ENCODE results near the gene SERPINA6. TPM values are rescaled to one million over a fixed set of nuclear protein-coding genes. Genes with fewer than 3 reads are reported as not detected.

Gene SERPINA6
- total RNA-seq, 1 donor from 2014 or later = not detected

GRCh38 chr14:94337274-94337673 is 14.1 kb upstream of the SERPINA6 start:
- no peaks in the 10 kb centered on the region for H3K36me3 Mint-ChIP-seq (ENCODE audit: low read depth, unreplicated experiment)
- no peak overlapping the region for H2AFZ ChIP-seq (ENCODE audit: low read depth, low read length)
- FAIRE-seq = peak; percentile 58
- H3K27ac Mint-ChIP-seq (ENCODE audit: unreplicated experiment) = no peak overlapping the region
- no peak for DNase-seq (ENCODE audit: low read depth)
- H4K20me1 ChIP-seq (ENCODE audit: insufficient read depth, low read length) = no peaks in the 10 kb centered on the region
- H3K27me3 Mint-ChIP-seq (ENCODE audit: low read depth, unreplicated experiment) = no peaks in the 10 kb centered on the region
- H3K79me2 ChIP-seq (ENCODE audit: insufficient read depth, low read length) = no peaks in the 10 kb centered on the region
- no peak for TF ChIP-seq CTCF (IDR thresholded peaks at IDR 0.05; ENCODE audit: insufficient read depth, low read depth, low read length)
- no peaks in the 10 kb centered on the region for H3K27me3 ChIP-seq (ENCODE audit: insufficient read depth, low read length)
- peaks cover 13% of the 10 kb centered on the region for H3K4me1 Mint-ChIP-seq (ENCODE audit: low read depth, unreplicated experiment)
- H3K4me3 ChIP-seq (ENCODE audit: insufficient read depth, low read depth, low read length) = no peak overlapping the region
- H3K9me3 ChIP-seq (ENCODE audit: insufficient read depth, low read depth, low read length) = no peaks in the 10 kb centered on the region
- no peak overlapping the region for H3K4me2 ChIP-seq (ENCODE audit: low read length)
- no peaks in the 10 kb centered on the region for H3K36me3 ChIP-seq (ENCODE audit: insufficient read depth, low read length)
- H3K9ac ChIP-seq (ENCODE audit: low read length) = no peak overlapping the region
- H3K4me3 Mint-ChIP-seq (ENCODE audit: unreplicated experiment) = no peak overlapping the region
- peaks cover 8% of the 10 kb centered on the region for H3K4me1 ChIP-seq (ENCODE audit: insufficient read depth, low read length)
- no peaks in the 10 kb centered on the region for H3K9me3 Mint-ChIP-seq (ENCODE audit: unreplicated experiment)
- H3K27ac ChIP-seq (ENCODE audit: low read depth, low read length) = no peak overlapping the region

DNA sequence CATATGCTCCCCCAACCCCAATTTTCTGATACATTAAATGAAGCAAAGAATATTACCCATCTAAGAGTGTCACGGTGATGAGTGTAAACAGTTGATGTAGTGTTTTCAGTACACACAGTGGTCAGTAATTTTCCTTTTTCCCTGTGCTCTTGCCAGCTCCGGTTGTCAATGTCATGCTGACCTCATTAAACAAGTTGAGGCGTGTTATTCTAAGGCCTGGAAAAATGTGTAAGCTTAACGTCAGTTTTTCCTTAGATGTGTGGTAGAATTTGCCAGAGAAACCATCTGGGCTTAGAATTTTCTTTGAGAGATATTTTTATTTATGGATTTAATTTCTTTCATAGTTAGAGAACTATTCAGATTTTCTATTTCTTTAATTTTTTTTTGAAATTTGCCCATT is 11.7 kb upstream of the SERPINA6 start:
- Histone ChIP-seq H2AFZ (ENCODE audit: low read depth, low read length) (no peak overlapping the region), H3K79me2 (ENCODE audit: insufficient read depth, low read length) (no peaks in the 10 kb centered on the region), H3K36me3 (ENCODE audit: insufficient read depth, low read length) (no peaks in the 10 kb centered on the region), H3K27ac (ENCODE audit: low read depth, low read length) (no peak overlapping the region), H3K4me2 (ENCODE audit: low read length) (no peak overlapping the region), H3K9me3 (ENCODE audit: insufficient read depth, low read depth, low read length) (no peaks in the 10 kb centered on the region), H4K20me1 (ENCODE audit: insufficient read depth, low read length) (no peaks in the 10 kb centered on the region), H3K27me3 (ENCODE audit: insufficient read depth, low read length) (no peaks in the 10 kb centered on the region), H3K9ac (ENCODE audit: low read length) (no peak overlapping the region), H3K4me1 (ENCODE audit: insufficient read depth, low read length) (no peaks in the 10 kb centered on the region), H3K4me3 (ENCODE audit: insufficient read depth, low read depth, low read length) (no peak overlapping the region)
- TF ChIP-seq CTCF (IDR thresholded peaks at IDR 0.05; ENCODE audit: insufficient read depth, low read depth, low read length) (no peak), EZH2 (IDR thresholded peaks at IDR 0.05; ENCODE audit: insufficient read depth, low read length) (no peak)
- Mint-ChIP-seq H3K27ac (ENCODE audit: unreplicated experiment) (peak overlapping the region; percentile 42), H3K9me3 (ENCODE audit: unreplicated experiment) (no peaks in the 10 kb centered on the region), H3K36me3 (ENCODE audit: low read depth, unreplicated experiment) (no peaks in the 10 kb centered on the region), H3K27me3 (ENCODE audit: low read depth, unreplicated experiment) (peaks cover 4% of the 10 kb centered on the region), H3K4me1 (ENCODE audit: low read depth, unreplicated experiment) (peaks cover 6% of the 10 kb centered on the region), H3K4me3 (ENCODE audit: unreplicated experiment) (no peak overlapping the region)
- no peak for FAIRE-seq
- DNase-seq (ENCODE audit: low read depth) = peak; percentile 12

DNA sequence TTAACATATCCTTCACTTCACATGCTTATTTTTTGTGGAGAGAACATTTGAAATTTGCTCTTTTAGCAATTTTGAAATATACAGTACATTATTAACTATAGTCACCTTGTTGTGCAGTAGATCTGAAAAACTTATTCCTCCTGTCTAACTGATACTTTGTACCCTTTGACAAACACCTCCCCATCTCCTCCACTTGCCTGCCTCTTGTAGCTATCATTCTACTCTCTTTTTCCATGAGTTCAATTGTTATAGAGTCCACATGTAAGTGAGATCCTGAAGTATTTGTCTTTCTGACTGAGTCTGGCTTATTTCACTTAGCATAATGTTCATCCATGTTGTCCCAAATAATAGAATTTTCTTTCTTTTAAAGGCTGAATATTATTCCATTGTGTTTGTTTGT is 9.5 kb upstream of the SERPINA6 start:
- no peak overlapping the region for H3K27ac ChIP-seq (ENCODE audit: low read depth, low read length)
- H3K4me3 Mint-ChIP-seq (ENCODE audit: unreplicated experiment) = no peak overlapping the region
- FAIRE-seq (no peak), DNase-seq (ENCODE audit: low read depth) (no peak)
- H3K4me2 ChIP-seq (ENCODE audit: low read length) = no peak overlapping the region
- H3K9ac ChIP-seq (ENCODE audit: low read length) = no peak overlapping the region
- no peaks in the 10 kb centered on the region for H3K9me3 ChIP-seq (ENCODE audit: insufficient read depth, low read depth, low read length)
- no peak overlapping the region for H3K4me3 ChIP-seq (ENCODE audit: insufficient read depth, low read depth, low read length)
- no peaks in the 10 kb centered on the region for H3K36me3 ChIP-seq (ENCODE audit: insufficient read depth, low read length)
- no peaks in the 10 kb centered on the region for H3K36me3 Mint-ChIP-seq (ENCODE audit: low read depth, unreplicated experiment)
- H2AFZ ChIP-seq (ENCODE audit: low read depth, low read length) = no peak overlapping the region
- peaks cover 4% of the 10 kb centered on the region for H3K27me3 Mint-ChIP-seq (ENCODE audit: low read depth, unreplicated experiment)
- no peaks in the 10 kb centered on the region for H3K79me2 ChIP-seq (ENCODE audit: insufficient read depth, low read length)
- no peaks in the 10 kb centered on the region for H3K27me3 ChIP-seq (ENCODE audit: insufficient read depth, low read length)
- no peak for TF ChIP-seq CTCF (IDR thresholded peaks at IDR 0.05; ENCODE audit: insufficient read depth, low read depth, low read length)
- no peak for TF ChIP-seq EZH2 (IDR thresholded peaks at IDR 0.05; ENCODE audit: insufficient read depth, low read length)
- H3K9me3 Mint-ChIP-seq (ENCODE audit: unreplicated experiment) = no peaks in the 10 kb centered on the region
- no peaks in the 10 kb centered on the region for H4K20me1 ChIP-seq (ENCODE audit: insufficient read depth, low read length)
- peaks cover 6% of the 10 kb centered on the region for H3K4me1 Mint-ChIP-seq (ENCODE audit: low read depth, unreplicated experiment)
- no peaks in the 10 kb centered on the region for H3K4me1 ChIP-seq (ENCODE audit: insufficient read depth, low read length)
- no peak overlapping the region for H3K27ac Mint-ChIP-seq (ENCODE audit: unreplicated experiment)

All from astrocyte (in vitro differentiated cells and primary cell).